Measurements from ENCODE around the gene KRT75. TPM values are rescaled to one million over a fixed set of nuclear protein-coding genes. Genes with fewer than 3 reads are reported as not detected.
"Not testable (repeated sequence)": the region's sequence is repeated elsewhere in the genome, so short reads cannot be mapped to it uniquely, and the experiment has no call there.

The KRT75 gene
- total RNA-seq, 1 donor from 2014 or later: not detected

- Mint-ChIP-seq H3K27ac (ENCODE audit: unreplicated experiment) (no peak overlapping the region), H3K9me3 (ENCODE audit: unreplicated experiment) (no peaks in the 10 kb centered on the region), H3K27me3 (ENCODE audit: unreplicated experiment) (peaks cover 77% of the 10 kb centered on the region), H3K4me1 (ENCODE audit: unreplicated experiment) (no peaks in the 10 kb centered on the region), H3K4me3 (ENCODE audit: unreplicated experiment) (no peak overlapping the region), H3K36me3 (ENCODE audit: unreplicated experiment) (no peaks in the 10 kb centered on the region)
- TF ChIP-seq CTCF (IDR thresholded peaks at IDR 0.05): no peak
- no peak for DNase-seq (ENCODE audit: extremely low spot score, unreplicated experiment)
These were observed 20.4 kb upstream of the KRT75 start for GRCh38 chr12:52454411-52455201.

GRCh38 chr12:52452101-52452500, 17.9 kb upstream of the KRT75 start, which contains the start of gene KRT6B:
Gene KRT6B (minus strand): TSS chr12:52452146. CDS start chr12:52452078, 68 bp downstream.
- TF ChIP-seq CTCF (IDR thresholded peaks at IDR 0.05): no peak
- H3K4me1 Mint-ChIP-seq (ENCODE audit: unreplicated experiment): no peaks in the 10 kb centered on the region
- peaks cover 65% of the 10 kb centered on the region for H3K27me3 Mint-ChIP-seq (ENCODE audit: unreplicated experiment)
- no peaks in the 10 kb centered on the region for H3K36me3 Mint-ChIP-seq (ENCODE audit: unreplicated experiment)
- no peak for DNase-seq (ENCODE audit: extremely low spot score, unreplicated experiment)
- H3K4me3 Mint-ChIP-seq (ENCODE audit: unreplicated experiment): no peak within 1 kb of the TSS
- no peak within 1 kb of the TSS for H3K27ac Mint-ChIP-seq (ENCODE audit: unreplicated experiment)
- H3K9me3 Mint-ChIP-seq (ENCODE audit: unreplicated experiment): no peaks in the 10 kb centered on the region

GRCh38 chr12:52448228-52448627, 14.1 kb upstream of the KRT75 start:
- peaks cover 55% of the 10 kb centered on the region for H3K27me3 Mint-ChIP-seq (ENCODE audit: unreplicated experiment)

GRCh38 chr12:52447196-52447595, 13.0 kb upstream of the KRT75 start:
- H3K36me3 Mint-ChIP-seq (ENCODE audit: unreplicated experiment); H3K4me3 Mint-ChIP-seq (ENCODE audit: unreplicated experiment); H3K9me3 Mint-ChIP-seq (ENCODE audit: unreplicated experiment); DNase-seq (ENCODE audit: extremely low spot score, unreplicated experiment); H3K27ac Mint-ChIP-seq (ENCODE audit: unreplicated experiment); H3K4me1 Mint-ChIP-seq (ENCODE audit: unreplicated experiment): not testable (repeated sequence)
- H3K27me3 Mint-ChIP-seq (ENCODE audit: unreplicated experiment): peaks cover 57% of the 10 kb centered on the region

More at GRCh38 chr12:52448228-52448627, 14.1 kb upstream of the KRT75 start:
- no peak for DNase-seq (ENCODE audit: extremely low spot score, unreplicated experiment)
- H3K27ac Mint-ChIP-seq (ENCODE audit: unreplicated experiment): no peak overlapping the region
- H3K4me3 Mint-ChIP-seq (ENCODE audit: unreplicated experiment): no peak overlapping the region
- H3K4me1 Mint-ChIP-seq (ENCODE audit: unreplicated experiment): no peaks in the 10 kb centered on the region
- TF ChIP-seq CTCF (IDR thresholded peaks at IDR 0.05): no peak
- no peaks in the 10 kb centered on the region for H3K9me3 Mint-ChIP-seq (ENCODE audit: unreplicated experiment)
- no peaks in the 10 kb centered on the region for H3K36me3 Mint-ChIP-seq (ENCODE audit: unreplicated experiment)

DNA sequence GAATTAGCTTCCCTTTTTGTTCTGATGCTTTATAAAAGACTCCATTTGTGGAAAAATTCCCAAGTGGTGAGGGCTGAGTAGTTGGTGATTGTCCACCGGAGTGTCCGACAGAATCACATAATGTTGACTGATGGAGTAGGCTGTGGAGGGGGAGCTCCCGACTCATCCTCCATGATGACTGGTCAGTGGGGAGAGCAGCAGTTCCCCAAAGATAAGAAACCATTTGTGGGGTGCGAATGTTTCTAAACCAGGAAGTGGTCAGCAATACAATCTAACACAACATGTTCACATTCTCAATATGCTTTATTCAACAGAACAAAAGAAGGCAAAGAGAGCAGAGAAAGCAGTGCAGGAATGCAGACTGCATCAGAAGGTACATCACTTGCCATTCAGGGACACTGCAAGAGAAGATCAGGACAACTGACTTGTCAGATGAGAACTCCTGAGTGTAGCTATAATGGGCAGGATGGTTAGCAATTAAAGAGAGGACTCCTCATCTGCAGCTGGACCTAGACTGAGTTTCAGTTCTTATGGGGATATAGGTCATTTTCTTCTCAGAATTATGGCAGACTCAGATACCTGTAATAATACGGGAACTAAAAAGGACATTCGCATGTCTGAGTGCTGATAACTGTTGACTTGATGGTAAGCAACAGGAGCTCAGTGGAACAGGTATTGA, 12.3 kb upstream of the KRT75 start:
- Mint-ChIP-seq H3K4me1 (ENCODE audit: unreplicated experiment) (no peaks in the 10 kb centered on the region), H3K27ac (ENCODE audit: unreplicated experiment) (no peak overlapping the region), H3K36me3 (ENCODE audit: unreplicated experiment) (no peaks in the 10 kb centered on the region), H3K9me3 (ENCODE audit: unreplicated experiment) (no peaks in the 10 kb centered on the region), H3K27me3 (ENCODE audit: unreplicated experiment) (peaks cover 60% of the 10 kb centered on the region), H3K4me3 (ENCODE audit: unreplicated experiment) (no peak overlapping the region)
- no peak for TF ChIP-seq CTCF (IDR thresholded peaks at IDR 0.05)
- no peak for DNase-seq (ENCODE audit: extremely low spot score, unreplicated experiment)
